Brain pericyte (primary cell): Measurements from ENCODE around the gene RARG.

Experiments used
- DNase-seq: peaks from one replicate; pipeline ENCODE4 v3.0.0-alpha.2; 2012; ENCODE audit warnings: low read depth, low spot score

Gene RARG

DNA sequence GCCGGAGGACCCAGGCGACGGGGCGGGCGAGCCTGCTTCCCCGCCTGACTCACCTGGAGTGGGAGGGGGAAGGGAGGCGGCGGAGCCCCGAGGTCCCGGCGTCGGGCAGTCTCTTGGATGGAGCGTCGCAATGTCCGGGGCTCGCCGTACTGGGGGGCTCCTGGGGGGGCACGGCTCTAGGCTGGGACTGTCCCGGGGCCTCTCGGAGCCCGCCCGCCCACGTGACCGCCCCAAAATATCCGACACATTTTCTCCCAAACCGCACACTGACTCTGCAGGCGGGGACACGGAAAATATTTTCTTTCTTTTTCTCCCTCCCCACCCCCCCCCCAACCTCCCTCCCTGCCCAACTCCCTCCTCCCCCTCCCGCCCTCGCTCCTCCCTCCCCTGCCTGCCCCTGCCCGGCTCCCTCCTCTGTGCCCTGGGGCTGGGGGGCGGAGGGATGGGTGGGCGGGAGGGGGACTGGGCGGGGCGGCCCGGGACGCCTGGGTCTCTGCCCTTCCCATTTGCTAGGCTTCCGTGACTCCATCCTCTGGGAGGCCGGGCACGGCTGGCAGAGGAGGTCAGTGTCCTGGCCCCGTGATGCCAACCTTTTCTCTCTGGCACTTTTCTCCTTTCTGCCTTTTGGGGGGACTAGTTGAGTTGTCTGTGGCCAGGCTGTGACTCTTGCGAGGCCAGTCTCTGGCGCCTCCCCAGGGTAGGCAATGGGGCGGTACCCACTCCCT lies at the start of gene RARG:
RARG (minus strand) TSS at position 289 of the 725 bp plus-strand sequence. CDS start 4,664 bp downstream, outside the sequence.
- no peak for DNase-seq

DNA sequence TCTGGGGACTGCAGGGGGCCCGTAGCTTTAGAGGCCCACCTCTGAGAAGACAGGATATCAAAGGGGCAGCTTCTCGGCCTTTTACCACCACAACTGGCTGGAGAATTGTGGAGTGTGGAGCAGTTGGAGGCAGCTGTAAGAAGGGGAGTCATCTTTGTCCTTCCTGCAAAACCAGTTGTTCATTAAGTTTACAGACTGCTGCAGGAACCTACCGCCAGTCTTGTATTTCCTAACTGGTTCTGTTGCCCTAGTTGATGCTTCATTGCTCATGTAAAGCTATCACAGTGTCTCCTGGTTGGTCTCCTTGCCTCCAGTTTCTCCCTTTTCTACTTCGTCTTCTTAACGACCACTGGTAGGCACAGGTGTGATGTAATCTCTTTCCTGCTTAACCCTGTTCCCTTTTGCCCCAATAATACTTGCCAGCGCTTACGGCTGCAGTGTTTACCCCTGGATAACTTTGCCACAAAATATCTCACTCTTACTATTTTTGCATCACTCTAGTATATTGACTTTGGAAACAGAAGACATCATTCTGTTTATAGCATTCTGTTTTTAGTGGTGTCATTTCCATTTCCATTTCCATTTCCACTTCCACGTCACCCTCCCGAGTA lies 48.0 kb upstream of the RARG start:
- no peak for DNase-seq

DNA sequence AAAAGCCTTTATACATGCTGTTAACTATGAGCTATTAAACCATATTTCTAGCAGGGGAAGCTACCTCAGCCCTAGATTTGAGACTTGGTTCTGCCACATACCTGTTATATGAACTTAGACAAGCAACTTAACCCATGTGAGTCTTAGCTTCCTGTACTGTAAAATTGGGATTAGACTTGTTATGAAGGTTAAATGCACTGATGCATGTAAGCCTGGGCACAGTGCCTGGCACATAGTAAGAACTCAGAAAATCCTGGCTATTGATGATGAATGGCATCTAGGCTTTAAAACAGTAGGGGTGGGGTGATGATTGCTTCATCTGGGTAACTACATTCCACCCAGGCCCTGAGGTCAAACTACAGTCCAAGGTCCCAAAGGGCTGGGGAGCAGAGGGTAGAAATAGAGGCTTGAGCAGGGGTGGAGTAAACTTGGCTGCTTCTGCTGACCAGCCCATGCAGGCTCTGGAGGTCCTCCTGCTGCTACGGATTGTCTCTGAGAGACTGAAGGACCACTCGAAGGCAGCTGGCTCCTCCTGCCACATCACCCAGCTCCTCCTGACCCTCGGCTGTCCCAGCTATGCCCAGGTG lies 47.4 kb upstream of the RARG start:
- no peak for DNase-seq

DNA sequence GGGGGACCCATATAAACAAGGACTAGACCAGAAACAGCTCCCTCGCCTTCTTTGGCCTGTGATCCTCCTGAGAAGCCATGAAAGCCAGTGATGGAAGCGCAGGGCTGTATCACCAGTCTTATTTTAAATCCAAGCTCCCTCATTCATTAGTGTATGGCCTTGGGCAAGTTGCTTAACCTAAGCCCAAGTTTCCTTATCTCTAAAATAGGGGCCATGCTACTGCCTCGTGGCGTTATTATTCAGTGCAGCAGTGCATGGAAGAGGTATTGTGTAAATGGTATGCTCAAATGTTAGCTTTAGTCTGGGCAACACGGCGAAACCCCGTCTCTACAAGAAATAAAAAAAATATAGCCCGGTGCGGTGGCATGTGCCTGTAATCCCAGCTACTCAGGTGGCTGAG lies 46.0 kb upstream of the RARG start:
- no peak for DNase-seq

DNA sequence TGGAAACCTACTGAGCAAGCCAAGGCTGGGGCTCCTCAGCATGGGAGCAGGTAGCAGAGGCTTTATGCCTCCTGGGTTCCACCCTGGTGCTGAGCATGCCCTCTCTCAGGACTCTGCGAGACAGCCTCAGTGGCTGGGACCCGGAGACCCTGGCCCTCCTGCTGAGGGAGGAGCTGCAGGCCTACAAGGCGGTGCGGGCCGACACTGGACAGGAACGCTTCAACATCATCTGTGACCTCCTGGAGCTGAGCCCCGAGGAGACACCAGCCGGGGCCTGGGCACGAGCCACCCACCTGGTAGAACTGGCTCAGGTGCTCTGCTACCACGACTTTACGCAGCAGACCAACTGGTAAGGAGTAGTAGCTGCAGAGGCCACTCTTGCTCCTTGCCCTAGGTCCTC lies 44.5 kb upstream of the RARG start:
- no peak for DNase-seq

DNA sequence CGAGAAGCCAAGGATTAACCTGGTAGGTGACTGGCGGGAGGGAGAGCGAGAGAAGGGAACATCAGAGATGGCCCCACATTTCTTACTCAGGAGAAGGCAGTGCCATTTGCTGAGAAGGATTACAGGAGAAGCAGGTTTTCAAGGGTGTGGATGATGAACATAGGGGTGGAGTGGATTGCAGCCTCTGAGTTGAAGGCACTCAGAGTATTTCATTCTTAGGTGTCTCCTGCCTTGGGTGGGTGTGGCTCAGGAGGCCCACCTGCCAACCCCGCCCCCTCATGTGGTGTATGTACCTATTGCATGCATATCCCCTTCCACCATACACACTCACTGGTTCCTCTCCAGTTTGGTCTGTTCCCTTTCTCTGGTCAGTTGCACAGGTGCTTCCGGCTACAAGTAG lies 42.4 kb upstream of the RARG start:
- no peak for DNase-seq

DNA sequence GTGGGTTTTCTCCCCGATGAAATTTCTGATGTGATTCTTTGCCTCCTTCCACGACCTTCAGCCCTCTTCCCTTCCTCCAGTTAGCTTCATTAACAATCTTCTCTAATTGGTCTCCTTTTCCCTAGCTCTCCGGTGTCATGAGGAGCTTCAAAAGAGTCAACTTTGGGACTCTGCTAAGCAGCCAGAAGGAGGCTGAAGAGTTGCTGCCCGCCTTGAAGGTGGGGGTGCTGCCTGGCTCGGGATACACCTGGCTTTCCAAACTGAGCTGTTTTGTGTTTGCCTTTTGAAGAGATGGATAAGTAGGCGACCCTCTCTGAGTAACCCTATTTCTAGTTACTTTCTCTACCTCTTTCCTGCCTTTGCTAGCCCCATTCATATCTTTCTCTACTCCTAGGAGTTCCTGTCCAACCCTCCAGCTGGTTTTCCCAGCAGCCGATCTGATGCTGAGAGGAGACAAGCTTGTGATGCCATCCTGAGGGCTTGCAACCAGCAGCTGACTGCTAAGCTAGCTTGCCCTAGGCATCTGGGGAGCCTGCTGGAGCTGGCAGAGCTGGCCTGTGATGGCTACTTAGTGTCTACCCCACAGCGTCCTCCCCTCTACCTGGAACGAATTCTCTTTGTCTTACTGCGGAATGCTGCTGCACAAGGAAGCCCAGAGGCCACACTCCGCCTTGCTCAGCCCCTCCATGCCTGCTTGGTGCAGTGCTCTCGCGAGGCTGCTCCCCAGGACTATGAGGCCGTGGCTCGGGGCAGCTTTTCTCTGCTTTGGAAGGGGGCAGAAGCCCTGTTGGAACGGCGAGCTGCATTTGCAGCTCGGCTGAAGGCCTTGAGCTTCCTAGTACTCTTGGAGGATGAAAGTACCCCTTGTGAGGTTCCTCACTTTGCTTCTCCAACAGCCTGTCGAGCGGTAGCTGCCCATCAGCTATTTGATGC lies 36.9 kb upstream of the RARG start:
- DNase-seq, result no peak

DNA sequence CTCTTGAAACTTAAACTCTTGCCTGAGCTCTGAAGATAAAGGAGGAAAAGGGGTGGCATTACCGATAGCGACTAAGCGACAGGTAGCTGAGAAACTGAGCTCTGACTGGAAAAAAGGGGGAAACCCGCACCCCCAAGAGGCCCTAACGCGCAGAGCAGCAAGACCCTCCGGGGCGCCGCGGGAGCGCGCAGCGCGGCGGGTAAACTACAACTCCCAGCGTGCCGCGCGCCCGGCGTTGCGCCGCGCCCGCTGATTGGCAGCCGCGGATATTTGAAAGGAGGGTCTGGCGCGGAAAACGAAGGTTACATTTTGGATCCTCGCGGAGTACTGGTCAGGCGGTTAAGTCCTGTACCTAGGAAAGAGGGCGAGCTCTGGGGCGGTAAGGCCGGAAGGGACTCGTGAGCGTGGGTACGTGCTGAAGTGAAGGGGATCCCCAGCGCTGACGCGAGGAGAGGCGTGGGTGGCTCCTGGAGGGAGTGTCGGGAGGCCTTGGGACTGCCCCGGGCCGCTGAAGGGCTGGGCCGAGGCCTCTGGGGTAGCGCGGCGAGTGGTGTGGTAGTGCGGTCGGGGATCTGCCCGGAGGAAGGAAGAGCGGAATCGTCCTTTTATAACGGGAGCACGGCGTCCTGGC lies 36.1 kb upstream of the RARG start, which contains the start of gene ESPL1:
ESPL1 (plus strand) TSS at position 301 of the 631 bp plus-strand sequence. CDS start 468 bp downstream, outside the sequence.
- DNase-seq, result no peak

DNA sequence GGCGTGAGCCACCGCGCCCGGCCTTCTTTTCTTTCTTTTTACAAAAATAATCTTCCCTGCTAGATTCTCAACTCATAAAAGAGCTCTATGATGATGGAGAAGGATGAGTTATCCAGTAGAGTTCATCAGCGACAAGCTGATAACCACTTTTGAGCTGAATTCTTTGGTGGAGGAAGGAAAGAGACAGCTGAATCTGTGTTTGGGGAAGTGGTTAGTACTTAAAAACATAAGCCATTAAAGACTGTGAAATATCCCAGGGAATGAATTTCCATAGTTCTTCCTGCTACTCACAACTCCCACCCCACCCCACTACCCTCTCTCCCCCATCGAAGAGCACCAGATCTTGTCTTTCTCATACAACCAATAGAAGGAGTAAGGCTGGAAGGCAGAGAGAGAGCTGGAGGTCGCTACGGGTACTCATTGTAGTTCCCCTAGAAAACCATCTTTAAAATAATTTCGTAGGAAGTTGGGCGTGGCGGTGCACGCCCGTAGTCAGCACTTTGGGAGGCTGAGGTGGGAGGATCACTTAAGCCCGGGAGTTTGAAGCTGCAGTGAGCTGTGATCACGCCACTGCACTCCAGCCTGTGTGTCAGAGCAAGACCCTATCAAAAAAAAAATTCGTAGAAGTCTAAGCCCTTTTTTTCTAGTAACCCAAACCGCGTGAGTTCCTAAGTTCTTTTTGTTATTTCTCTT lies 35.4 kb upstream of the RARG start:
- no peak for DNase-seq

DNA sequence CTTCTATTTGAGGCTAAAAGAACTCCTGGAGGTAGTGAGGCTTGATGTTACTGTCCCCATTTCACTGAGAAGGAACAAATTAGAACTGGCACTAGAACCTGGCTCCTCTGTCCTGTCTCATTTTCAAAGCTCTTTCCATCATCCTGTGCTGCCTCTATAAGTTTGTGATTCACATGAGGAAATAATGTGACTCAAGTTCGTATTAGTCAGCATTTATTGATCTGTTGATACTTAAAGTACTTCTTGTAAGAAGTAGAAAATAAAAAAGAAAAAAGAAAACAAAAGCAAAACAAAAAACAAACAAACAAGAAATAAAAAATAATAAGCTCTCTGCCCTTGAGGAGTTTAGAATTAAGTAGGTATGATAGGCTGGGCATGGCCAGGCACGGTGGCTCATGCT lies 33.8 kb upstream of the RARG start:
- no peak for DNase-seq

DNA sequence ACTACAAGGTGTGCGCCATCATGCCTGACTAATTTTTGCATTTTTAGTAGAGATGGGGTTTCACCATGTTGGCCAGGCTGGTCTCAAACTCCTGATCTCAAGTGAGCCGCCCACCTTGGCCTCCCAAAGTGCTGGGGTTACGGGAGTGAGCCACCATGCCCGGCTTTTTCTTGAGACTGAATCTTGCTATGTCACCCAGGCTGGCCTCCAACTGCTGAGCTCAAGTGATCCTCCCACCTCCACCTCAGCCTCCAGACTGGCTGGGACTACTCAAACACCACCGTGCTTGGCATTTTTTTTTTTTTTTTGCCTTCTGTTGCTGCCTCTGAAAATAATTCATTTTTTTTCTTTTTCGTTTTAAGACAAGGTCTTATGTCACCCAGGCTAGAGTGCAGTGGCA lies 27.9 kb upstream of the RARG start:
- no peak for DNase-seq

DNA sequence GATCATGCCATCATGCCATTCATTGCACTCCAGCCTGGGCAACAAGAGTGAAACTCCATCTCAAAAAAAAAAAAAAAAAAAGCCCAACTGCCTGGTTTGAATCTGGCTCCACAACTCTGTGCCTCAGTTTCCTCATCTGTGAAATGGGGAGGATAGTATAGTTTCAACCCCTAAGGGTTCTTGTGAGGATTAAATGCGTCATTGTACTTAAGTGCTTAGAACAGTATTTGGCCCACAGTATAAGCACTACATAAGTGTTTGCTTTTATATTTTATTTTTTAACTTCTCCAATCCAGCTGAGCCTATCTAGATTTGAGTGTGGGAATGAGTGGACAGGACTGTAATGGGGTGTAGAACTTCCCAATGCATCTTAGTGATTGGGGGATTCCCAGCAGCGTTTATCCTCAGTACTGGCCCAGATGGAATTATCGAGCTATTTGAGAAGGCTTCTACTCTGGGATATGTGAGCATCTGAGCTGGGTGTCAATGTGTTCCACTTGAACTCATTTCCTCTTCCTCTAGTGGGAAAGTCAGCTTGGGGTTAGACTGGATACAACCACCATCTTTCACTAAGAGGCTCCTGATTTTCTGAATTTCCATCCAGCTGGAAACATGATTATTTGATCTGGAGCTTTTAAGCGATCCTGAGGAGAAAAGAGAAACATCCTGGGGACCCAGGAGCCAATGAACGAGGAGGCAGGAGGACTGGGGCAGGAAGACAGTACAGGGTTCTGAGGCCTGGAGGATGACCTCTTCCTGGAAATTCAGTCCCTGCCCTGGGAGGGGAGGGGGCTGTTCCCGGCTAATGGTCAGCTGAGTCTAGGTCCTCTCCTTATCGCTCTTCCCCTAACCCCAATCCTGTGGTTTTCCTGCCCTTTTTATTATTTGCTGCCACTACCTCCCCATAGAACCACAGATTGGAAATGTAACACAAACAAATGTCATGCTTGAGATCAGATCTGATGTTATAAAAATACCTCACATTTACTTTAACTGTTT lies 26.8 kb upstream of the RARG start:
- DNase-seq, result no peak

DNA sequence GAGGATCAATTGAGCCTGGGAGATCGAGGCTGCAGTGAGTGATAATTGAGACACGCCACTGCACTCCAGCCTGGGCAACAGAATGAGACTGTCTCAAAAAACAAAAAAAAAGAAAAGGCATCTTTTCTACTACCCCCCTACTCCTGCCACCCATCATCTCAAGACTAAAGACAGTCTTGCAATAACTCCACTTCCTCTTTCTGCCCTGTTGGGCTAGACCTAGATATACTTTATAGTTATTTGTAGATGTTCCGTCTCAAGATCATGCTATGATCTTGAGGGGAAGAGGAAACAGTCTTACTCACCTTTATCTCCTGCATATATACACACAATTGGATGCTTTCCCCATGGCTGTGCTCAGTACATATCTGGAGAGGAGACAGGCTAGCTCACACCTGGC lies 24.0 kb upstream of the RARG start:
- DNase-seq, result no peak

DNA sequence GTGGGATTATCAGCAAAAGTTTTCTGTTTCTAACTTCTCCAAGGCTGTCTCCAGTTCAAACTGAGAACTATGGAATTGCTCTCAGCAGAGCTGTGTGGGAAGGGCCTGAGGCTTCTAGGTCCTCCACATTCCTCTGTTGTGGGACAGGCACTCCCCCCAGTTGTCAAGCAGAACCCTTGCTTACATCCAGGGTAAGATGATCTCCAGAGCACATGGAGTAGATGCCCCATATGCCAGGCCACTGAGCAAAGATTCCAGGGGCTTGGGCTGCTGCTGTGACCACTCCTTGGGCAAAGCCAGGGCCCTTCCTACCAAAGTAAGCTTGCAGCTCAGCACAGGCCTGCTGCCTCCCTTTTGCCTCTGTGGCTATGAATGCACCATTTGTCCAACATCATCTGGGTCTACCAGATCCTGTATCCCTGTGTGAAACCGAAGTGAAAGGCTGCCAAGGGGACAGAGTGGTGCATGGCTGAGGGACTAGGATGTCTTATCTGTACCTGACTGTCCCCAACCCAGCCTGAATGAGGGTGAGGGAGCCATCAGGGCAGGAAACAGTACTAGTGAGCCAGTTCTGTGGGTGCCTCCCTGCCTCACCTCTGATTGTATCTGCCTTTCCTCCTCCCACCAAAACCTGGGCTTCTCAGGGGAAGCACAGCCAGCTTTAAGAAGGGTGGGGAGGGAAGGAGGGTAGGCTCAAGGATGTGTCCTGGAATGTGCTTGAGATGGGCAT lies 23.0 kb upstream of the RARG start:
- DNase-seq, result no peak

DNA sequence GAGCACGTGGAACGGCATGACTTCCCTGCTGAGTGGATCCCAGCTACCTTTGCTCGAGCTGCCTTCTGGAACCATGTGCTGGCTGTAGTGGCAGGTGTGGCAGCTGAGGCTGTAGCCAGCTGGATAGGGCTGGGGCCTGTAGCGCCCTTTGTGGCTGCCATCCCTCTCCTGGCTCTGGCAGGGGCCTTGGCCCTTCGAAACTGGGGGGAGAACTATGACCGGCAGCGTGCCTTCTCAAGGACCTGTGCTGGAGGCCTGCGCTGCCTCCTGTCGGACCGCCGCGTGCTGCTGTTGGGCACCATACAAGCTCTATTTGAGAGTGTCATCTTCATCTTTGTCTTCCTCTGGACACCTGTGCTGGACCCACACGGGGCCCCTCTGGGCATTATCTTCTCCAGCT lies 21.3 kb upstream of the RARG start:
- DNase-seq, result no peak

DNA sequence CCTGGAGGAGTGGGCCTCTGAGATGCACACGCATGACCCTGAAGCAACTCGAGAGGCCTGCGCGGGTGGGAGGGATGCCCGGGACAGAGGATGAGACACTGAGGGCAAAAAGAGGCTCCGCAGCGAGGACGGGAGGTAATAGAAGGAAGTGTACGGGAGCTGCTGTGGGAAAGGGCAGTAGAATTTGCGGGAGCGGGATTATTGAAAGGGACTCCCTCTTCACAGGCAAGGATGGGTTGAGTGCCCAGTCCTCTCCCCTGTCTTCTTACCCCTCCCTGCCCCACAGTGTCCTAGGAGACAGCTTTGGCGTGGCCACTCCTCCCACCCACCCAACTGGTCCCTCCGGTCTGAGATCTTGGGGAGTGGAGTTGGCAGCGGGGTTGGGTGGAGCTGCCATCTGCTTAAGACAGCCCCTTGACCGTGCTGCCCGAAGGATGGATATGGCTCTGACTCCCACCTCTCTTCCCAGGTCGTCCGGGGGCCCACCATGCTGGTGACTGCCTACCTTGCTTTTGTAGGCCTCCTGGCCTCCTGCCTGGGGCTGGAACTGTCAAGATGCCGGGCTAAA lies 20.4 kb upstream of the RARG start:
- no peak for DNase-seq

DNA sequence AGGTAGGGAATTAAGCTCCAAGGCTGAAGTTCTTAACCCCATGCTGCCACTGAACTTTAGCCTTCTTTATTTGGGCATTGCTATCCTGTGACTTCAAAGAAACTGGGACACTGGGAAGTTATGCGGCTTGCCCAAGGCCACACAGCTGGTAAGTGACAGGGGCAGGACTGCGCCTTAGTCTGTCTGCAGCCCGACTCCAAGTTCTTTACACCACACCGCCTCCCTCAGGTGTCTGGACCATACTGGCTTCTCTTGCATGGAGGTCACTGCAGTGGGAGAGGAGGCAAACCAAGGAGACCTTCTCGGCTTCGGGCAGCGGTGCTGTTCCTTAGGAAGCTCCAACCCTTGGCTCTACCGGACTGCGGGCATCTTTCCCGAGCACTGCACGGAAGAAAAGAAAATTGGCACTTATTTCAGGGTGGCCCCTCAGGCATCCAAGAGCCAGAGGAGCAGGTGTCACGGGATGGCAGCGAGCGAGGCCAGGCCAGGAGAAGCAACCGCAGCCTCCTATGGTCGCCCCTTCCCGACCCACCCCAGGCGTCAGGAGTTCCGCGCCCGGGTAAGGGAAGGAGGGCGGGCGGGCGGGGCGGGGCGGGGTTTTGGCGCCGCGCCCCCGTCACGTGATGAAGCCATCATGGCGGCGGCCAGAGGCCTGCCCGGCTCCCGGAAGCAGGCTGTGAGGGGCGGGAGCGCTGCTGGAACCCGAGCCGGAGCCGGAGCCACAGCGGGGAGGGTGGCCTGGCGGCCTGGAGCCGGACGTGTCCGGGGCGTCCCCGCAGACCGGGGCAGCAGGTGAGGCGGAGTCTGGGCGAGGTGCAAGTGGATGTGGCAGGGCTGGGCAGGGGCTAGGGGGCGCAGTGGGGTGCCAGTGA lies 19.7 kb upstream of the RARG start:
- DNase-seq, result no peak

DNA sequence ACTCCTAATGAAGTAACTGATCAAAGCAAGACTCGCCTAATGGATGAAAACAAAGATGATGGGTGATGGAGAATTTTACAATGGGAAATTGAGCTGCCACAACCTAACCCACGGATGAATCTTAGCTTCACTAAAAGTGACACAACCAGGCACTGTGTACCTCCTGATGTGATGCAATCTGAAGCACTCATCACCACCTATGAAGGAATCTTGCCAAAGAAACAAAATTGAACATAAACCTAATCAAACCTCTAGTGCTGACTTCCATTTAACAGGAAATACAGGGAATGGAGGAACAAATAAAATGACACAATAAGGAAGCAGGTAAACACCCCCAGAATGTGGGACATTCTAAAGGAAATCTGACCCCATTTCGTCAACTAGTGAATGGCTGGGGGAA lies 13.3 kb upstream of the RARG start:
- DNase-seq, result no peak
